Breast epithelium (tissue), 3 donors: ENCODE results near the gene PBOV1.

Experiments
- CTCF ChIP-seq, 3 donors: fragments of 450-650 bp; IDR thresholded peaks; one replicate each; pipeline ENCODE4 v1.5.1; 2016 to 2017; ENCODE audit warnings: antibody characterized with exemption in 3 of 3, mild to moderate bottlenecking in 3 of 3, moderate library complexity in 3 of 3
- POLR2AphosphoS5 ChIP-seq, 3 donors: sonication (generic); formaldehyde crosslinking; IDR thresholded peaks; one replicate each; pipeline ENCODE4 v1.6.1; 2017; ENCODE audit warnings: antibody characterized with exemption in 3 of 3

GRCh38 chr6:138253731-138254130, 35.4 kb upstream of the PBOV1 start:
- TF ChIP-seq CTCF (IDR thresholded peaks at IDR 0.05): no peak
- no peak for TF ChIP-seq POLR2AphosphoS5 (IDR thresholded peaks at IDR 0.05)
